Gastroesophageal sphincter (tissue), 3 donors: ENCODE measurements around the gene SLC25A25.

Source experiments
- CTCF ChIP-seq, 4 experiments: fragments of 200-600 bp in 2 of 4; fragments of 450-650 bp in 2 of 4; sonication (generic) in 1 of 4; IDR thresholded peaks; one replicate each; pipeline ENCODE4 v1.5.1; 2017 to 2019; ENCODE audit warnings: antibody characterized with exemption in 4 of 4, mild to moderate bottlenecking in 2 of 4, moderate library complexity in 2 of 4
- EP300 ChIP-seq: sonication (generic); formaldehyde crosslinking; IDR thresholded peaks from one replicate; pipeline ENCODE4 v1.6.1; 2017; ENCODE audit warnings: antibody characterized with exemption, mild to moderate bottlenecking
- POLR2A ChIP-seq, 2 donors: fragments of 450-650 bp; IDR thresholded peaks; one replicate each; pipeline ENCODE4 v1.6.1; 2017; ENCODE audit warnings: antibody characterized with exemption in 2 of 2, mild to moderate bottlenecking in 2 of 2, moderate library complexity in 1 of 2
- POLR2AphosphoS5 ChIP-seq: sonication (generic); formaldehyde crosslinking; IDR thresholded peaks from one replicate; pipeline ENCODE4 v1.6.1; 2017; ENCODE audit warnings: antibody characterized with exemption

GRCh38 chr9:128059365-128059983, 8.6 kb upstream of the SLC25A25 start:
- TF ChIP-seq POLR2A (IDR thresholded peaks at IDR 0.05): no peak
- no peak for TF ChIP-seq CTCF (IDR thresholded peaks at IDR 0.05)
- no peak for TF ChIP-seq POLR2AphosphoS5
- TF ChIP-seq EP300: no peak
